ENCODE data around the gene EIF2S2.

EIF2S2 gene

DNA sequence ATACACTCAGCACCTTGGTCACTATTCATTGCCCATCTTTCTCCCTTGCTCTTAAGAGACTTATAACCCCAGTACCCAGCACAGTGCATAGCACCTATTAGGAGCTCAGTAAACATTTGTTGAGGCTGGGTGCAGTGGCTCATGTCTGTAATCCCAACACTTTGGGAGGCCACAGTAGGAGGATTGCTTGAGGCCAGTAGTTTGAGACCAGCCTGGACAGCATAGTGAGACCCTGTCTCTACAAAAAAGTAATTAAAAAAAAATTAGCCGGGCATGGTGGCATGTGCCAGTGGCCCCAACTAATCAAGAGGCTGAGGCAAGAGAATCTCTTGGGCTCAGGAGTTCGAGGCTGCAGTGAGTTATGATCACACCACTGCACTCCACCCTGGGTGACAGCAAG lies 8.2 kb upstream of the EIF2S2 start:
- no peak for DNase-seq

DNA sequence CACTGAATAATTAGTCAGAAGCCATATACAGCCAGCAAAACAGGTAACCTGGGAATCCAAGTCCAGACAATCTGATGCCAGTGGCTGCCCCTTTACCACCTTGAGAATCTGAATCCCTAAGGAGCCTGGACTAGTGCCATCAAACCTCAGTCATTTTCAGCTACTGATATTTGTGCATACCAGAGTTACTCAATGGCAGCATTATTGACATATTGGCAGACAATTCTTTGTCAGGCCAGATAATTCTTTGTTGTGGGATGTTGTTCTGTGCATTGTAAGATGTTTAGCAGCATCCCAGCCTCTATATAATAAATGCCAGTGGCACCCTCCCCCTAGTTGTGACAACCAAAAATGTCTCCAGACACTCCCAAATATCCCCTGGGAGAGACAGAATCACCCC lies 3.2 kb upstream of the EIF2S2 start:
- DNase-seq, result no peak

DNA sequence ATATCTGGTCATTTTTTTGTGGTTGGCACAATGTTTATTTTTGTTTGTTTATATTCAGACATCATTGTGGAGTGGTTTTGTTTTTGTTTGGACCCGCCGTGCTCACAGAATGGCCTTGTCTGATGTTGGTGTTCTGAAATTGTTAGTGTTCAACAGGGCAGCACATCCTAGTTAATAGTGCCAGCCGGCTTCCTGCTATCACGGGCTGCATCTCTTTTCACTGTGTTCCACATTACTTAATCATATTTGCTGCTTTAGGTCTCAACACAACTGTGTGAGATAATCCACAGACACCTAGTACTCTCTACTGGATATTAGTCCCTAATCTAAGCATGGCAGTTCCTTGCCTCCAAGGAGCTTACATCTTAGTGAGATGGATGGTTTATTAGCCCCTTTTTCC lies 2.8 kb upstream of the EIF2S2 start:
- no peak for DNase-seq

DNA sequence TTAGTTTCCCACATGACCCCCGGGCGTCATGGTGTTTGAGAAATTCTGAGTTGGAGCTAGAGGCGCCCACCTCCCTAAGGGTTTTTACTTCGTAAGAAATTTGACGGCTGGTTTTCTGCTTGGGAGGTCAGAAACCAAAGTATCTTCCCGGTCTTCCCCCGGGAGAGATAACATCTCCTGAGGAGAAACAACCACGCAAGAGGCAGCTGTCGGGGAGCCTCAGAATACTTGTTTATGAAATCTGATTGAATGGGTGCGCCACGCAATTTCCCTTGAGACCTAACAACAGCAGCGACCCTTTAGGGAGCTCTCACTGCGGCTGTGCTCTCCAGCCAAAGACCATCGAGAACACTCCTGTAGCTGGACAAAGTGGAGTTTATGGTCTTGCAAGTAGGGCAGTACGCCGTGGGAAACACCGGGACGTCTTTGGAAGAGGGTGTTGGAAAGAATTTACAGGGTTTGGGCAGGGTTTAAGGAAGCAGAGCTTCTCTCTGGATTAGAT lies 608 bp upstream of the EIF2S2 start:
- no peak for DNase-seq

DNA sequence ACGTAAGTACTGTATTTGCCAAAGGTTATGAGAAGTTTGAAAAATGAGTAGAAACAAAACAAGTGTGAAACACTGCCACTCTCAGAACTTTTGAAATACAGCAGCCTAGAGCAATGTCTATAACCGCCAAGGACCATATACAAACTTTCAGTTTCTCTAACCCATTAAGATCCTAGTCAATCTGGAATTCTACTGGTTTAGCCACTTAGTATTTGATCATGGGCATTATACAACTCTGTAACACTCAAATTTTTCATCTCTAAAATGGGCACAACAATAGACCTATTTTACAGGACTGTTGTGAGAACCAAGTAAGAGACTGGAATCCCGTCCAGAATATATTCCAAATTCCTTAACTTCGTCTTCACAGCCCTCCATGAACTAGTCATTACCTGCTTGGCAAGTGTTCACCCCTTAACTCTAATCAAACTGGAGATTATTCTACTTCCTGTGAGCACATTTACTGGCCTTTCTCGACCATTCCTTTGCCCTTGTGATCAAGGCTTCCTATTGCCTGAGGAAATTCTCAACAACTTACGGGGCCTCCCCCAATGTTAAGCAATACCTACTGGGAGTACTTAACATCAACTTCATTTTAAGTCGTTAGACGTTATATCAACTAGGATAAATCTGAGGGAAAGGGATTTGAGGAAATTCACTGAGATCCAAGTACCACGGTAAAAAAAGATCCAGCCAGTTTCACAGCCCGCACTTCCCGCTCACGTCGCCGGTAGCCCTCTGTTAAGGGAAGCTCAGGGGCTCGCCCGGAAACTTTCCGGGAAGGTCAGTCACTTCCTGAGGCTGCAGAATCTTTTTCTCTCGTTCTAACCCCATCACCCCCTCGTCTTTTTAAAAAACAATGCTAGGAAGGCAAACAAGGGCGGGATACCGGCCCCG lies 1.1 kb downstream of the EIF2S2 start:
- DNase-seq, result peak; percentile 83

DNA sequence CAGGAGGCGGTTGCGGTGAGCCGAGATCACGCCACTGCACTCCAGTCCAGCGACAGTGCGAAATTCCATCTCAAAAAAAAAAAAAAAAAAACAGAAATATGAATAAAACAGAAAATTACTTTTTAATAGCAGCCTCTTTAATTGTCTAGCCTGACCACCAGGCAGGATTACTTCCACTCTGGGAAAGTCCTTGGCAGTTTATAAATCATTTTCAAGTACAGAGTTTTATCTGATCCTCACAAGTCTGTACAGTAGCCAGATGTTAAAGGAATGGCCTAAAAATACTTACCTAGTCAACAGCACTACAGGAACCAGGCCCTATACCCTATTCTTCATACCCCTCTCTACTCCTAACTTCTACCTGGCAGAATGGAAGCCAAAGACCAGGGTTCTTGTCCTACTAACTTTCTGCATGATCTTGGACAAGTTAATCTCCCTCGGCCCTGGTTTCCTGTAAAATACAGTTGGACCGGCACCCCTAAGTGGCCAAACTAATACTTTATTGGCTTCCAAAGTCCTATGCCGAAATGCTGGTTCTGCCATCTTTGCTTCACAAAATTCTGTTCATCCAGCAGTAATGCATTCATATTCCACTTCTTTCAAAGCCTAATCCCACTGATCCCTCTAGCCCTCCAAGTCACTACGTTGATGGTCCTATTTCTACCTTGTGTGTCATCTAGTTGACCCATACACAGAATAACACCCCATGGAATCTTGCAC lies 1.9 kb downstream of the EIF2S2 start:
- DNase-seq, result no peak

DNA sequence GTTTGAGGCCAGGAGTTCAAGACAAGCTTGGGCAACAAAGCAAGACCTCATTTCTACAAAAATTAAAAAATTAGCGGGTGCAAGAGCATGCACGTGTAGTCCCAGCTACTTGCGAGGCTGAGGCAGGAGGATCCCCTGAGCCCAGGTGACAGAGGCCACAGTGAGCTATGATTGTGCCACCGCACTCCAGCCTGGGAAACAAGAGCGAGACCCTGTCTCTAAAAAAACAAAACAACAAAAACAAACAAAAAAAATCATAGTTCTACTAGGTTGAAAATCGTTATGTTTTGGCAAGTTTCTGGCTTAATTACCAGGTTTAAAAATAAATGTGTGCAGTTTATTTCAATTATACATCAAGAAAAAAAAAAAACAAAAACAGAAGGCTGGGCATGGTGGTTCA lies 2.6 kb downstream of the EIF2S2 start:
- no peak for DNase-seq

DNA sequence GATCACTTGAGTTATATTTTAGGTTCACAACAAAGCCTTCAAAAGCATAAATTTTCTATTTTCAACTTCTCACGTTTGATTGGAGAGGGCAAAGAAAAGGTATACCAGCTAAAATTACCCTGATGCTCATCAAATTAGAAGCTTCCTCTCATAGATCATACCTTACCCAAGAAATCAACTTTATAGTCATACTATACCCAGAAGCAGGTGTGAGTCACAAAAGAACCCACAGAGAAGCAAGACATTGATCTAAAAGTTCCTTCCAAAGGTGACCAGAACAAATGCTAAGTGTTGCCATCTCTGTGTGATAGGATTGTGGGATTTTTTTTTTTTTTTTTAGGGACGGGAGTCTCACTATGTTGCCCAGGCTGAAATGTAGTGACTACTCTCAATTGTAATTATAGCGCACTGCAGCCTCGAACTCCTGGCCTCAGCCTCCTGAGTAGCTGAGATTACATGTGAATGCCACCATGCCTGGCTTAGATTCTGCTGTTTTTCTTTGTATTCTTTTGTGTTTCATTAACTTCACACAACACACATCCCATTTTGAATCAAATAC lies 3.3 kb downstream of the EIF2S2 start:
- DNase-seq, result no peak

DNA sequence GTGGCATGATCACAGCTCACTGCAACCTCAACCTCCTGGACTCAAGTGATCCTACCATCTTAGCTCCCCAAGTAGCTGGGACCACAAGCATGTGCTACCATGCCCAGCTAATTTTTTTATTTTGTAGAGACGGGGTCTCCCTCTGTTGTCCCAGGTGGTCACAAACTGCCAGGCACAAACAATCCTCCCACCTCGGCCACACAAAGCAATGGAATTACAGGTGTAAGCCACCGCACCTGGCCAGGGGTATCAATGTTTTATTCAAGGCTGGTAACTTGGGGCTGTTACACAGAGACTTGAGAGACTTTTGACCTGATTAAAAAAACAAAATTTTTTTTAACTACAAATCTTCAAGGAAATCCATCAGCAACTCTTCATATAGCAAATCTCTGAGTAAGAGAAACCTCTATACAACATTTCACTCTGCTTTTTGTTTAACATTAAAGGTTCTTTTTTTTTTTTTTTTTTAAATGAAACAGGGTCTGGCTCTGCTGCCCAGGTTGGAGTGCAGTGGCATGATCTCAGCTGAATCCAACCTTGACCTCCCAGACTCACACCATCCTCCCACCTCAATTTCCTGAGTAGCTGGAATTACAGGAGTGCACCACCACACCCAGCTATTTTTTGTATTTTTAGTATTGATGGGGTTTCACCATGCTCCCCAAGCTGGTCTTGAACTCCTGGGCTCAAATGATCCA lies 5.9 kb downstream of the EIF2S2 start:
- no peak for DNase-seq

DNA sequence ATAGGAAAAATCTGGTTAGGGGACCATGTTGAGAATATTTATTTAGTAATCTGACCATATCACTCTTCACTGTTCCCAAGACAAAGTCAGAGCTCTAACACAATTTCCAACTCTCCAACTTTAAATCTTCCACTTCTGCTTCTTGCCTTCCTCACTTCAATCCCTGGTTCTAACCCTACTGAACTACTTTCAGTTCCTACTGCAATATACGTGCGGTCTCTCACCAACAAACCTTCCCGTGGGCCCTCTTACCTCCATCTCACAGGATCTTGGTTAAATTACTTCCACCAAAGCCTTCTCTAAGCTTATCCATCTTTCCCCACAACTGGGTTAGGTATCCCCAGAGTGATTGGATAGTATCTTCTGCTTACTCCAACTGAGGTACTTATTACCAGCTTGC lies 8.0 kb downstream of the EIF2S2 start:
- no peak for DNase-seq

DNA sequence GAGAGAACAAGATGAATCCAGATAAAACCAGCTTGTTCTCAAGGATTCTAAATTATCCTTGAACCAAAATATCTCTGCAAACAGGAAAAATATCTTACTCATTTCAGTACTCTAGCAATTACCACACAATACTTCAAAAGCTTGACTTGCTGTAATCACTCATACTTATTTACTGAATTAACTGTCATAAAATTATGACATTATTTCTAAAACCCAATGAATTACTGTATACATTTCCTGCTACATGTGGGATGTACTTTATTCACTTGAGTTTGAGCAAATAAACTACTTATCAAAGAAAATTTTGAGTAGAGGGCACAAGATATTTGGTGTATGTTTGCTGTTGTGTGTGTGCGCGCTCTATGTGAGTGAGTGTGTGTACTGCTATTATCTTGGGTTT lies 9.7 kb downstream of the EIF2S2 start:
- no peak for DNase-seq

DNA sequence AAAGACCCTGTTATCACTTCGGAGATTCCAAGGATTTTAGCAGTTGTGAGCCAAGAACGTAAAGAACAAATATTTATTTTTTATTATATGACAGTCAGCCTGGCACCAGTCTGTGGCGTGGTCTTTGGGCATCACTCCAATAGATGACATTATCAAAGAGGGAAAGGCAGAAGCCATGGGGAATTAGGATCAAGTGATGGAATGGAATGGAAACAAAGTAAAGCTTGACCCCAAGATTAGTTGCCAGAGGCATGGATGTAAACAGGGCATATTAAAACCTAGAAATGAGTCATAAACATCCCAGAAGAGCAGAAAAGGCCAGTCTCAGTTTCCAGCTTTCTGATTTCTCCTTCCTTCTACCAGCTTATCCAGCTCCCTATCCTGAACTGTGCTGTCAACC lies 11.5 kb downstream of the EIF2S2 start:
- DNase-seq, result no peak

DNA sequence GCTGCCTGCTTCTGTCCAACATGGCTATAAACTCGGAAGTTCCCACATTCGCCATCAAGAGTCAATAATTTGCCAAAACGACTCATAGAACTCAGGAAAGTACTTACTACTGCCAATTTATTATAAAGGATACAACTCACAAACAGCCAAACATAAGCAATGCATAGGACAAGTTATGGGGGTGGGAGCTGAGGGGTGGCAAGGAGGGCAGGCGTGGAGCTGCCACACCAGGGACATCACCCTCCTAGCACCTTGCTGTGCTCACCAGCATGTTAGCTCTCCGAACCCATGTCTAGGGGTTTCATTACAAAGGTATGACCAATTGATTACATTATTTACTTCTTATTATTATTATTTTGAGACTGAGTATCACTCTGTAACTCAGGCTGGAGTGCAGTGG lies 12.4 kb downstream of the EIF2S2 start:
- no peak for DNase-seq

DNA sequence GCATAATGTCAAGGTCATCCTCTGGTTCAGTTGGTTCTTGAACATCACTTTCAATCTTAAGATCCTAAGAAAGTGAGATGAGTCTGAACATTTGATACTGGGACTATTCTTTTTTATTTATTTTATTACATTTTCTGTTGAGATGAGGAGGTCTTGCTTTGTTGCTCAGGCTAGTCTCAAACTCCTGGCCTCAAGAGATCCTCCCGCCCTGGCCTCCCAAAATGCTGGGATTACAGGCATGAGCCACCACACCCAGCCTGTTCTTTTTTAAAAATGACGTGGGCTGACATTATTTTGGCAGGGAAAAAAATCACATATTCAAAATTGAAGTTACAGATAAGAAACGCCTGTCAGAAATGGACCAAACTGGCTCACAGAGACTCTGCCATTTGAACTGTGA lies 13.5 kb downstream of the EIF2S2 start:
- DNase-seq, result no peak

DNA sequence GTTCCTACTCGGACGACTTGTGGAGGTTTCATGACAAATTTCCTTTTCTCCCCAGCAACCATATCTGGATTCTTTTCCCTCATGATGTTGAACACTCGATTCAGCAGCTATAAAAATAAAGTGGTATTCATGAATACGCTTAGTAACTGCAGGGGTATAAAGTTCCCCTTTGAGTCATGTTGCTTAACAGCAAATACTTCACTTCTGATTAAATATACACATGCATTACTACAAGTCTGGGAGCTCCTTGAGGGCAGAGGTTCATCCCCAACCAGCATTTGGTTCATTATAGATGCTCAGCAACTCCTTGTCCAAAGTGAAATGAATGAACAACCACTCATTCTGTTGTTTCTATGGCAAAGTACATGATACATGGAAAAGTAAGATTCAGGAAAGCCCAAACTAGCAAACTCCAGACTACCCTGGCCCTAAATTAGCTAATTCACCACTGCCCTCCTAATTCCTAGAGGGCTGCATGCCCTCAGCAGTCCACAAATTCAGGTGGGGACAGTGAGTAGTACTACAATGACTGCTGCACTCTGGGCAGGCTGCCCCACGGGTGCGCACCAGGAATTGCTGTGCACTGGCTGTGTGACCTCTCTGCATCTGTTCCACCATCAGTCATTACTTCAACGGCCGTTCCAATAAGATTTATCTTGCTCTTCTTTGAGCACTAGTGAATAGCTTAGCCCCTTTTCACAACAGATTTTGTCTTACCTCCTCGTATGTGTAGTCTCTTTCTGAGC lies 15.2 kb downstream of the EIF2S2 start:
- DNase-seq, result no peak

DNA sequence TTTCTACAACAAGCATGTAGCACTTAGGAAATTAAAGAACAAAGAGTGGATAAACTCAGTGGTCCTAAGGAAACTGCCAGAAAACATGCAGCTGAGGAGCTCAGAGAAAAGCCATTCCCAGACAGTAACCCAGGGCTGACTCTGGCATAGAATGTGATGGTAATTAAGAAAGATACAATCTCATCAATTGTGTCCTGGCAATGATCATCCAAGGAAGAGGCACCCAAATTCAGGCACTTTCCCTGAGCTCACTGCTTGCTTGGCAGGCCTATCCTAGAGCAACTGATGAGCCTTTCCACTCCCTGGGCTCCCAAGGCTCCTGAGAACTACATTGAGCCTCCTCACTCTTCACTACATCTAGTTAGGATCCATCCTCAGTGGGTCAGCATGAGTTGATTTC lies 16.2 kb downstream of the EIF2S2 start:
- DNase-seq, result no peak

DNA sequence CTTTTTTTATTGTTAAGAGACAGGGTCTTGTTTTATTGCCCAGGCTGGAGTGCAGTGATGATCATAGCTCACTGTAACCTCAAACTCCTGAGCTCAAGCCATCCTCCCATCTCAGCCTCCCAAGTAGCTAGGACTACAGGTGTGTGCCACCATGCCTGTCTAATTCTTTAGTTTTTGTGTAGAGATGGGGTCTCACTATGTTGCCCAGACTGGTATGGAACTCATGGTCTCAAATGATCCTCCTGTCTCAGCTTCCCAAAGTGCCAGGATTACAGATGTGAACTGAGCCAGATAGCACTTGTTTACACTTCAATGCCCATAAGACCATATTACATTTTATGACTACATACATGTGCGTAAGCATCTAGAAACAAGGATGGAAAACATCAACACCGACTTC lies 18.1 kb downstream of the EIF2S2 start:
- DNase-seq, result no peak

DNA sequence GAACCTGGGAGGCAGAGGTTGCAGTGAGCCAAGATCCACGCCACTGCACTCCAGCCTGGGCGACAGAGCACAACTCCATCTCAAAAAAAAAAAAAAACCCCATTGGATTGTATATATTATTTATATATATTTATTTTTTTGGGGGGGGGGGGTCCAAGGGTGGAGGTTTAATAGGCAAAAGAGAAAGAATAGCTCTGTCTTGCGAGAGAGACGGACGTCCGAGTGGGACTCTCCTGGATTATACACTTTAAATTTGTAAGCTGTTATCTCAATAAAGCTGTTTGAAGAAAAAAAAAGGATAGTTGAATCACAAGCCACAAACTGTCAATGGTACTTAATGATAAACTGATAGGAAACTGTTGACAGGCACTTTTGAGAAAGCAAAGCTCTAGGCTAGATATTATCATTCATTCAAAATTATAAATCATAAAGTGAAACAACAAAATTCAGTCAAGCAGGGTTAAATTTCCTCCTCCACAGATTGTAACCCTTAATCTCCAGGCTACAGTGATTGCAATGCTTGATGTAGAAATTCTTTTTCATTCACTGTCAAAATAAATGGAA lies 20.3 kb downstream of the EIF2S2 start:
- no peak for DNase-seq

DNA sequence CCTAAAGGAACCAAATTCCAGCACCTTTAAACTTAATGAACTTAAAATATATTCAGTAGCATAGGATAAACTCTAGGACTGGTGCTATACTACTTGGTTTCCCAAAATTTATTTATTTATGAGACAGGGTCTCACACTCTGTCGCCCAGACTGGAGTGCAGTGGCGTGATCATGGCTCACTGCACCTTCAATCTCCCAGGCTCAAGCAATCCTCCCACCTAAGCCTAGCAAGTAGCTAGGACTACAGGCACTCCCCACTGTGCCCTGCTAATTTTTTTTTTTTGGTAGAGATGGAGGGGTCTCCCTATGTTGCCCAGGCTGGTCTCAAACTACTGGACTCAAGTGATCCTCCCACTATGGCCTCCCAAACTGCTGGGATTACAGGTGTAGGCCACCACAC lies 21.4 kb downstream of the EIF2S2 start:
- DNase-seq, result no peak

DNA sequence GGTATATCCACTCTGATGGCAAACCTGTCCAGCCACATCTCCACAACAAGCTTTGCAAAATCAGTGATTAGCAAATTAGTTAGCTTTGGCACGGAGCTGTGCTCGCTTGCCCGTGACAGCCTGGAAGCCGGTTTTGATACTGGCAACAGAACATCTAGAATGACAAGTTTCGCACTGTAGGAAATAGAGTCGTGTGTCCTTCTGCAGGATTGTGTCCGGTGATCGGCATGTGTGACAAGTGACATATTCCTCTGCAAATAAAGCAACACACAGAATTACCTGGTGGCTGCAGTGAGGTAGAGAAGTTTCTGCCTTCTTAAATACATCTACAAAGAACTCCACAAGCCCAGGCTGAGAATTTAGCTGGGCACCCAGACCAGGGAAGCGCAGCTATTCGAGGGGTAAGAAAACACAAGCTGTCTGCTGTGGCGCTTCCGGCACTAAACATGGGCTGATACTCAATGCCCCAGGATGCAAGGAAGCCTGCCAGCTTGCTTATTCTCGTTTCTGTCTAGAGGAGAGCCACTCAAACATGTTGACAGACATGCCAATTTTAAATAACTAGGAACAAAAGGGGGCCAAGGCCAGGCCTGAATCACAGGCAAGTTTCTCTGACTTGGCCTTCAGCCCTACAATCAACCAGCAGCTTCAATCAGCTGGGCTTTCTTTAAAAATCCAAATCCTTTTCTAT lies 22.2 kb downstream of the EIF2S2 start:
- DNase-seq, result no peak

DNA sequence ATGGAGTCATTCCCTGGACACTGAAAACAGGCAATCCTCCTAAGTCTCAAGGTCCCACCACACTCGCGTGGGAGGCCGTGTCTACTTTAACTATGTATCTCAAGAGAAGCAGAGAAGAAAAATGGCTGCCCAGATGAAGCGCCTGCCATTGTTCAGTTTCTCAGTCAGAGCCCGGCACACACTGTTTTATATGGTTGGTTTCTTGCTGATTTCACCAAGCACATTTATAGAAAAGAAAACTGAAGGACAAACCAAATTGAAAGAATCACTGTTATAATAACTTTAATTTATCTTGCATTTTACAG lies 22.9 kb downstream of the EIF2S2 start:
- DNase-seq, result no peak

All from NCI-H226 (cell line).